ENCODE data around the gene KMT2D.

The KMT2D gene

GRCh38 chr12:49018261-49019119 is 42.1 kb downstream of the KMT2D start, which contains the start of gene PRKAG1:
Gene PRKAG1 (minus strand): TSS chr12:49018776. CDS start chr12:49018740, 36 bp downstream.
- DNase-seq, result peak; percentile 97

- DNase-seq, result peak; percentile 49
Observed at GRCh38 chr12:49017891-49018260, 42.7 kb downstream of the KMT2D start.

DNA sequence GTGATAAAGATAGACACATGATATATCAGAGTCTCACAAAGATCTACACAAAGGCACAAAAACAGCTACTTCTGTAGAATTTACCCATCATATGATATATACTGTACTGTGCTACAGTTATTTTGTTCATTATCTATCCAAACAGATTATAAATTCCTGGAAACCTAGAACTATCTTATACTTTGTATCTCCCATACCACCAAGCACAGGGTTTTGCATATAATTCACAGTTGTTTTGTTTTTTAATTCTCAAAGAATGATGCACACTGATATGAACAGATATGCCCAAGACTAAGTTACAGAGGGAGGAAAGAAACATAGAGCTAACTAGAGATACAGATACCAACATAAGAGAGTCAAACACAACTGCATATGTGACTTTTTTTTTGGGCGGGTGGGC is 45.4 kb downstream of the KMT2D start:
- DNase-seq, result no peak

DNA sequence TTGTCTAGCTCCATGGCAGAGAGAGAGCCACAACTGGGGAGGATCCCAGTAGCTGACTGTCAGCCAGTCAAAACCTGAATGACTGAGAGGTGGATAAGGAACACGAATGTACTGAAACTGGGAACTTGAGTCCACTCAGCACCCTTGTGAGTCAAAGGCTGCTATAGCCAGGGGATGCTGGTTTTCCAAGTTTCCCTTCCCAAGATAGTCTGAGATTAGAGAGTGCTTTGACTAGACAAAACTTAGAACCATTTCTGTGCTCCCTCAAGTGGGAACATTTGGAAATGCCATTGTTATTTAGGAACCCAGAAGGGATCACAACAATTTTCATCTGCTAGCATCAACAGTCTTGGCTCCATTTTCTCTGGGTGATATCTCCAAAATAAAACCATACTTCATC is 46.0 kb downstream of the KMT2D start:
- peak; percentile 26 for DNase-seq

- no peak for DNase-seq
Observed at GRCh38 chr12:49013428-49013827, 47.2 kb downstream of the KMT2D start.

DNA sequence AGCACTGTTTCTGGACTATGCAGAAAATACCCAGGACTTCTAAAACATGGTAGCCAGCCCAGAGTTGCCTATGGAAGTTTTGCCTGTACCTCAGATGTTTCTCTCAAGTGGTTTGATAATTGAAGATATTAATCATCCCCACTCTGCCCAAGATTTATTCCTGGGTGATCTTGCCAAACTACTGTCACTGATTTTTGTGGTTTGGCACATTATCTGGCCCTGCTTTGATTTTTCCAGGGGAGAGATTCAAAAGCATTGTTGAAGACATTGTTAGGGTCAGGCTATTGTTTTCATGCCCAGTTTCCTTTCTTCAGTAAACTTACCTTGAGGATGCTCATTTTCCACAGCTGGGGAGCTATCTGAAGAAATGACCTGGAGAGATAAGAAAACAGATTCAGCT is 47.9 kb downstream of the KMT2D start:
- DNase-seq, result no peak
